Loucy (cell line): ENCODE data around the gene RTL3.
A peak's percentile ranks its signal among the peaks of the same experiment; 100 is the strongest.

Experiments used
- H2AFZ ChIP-seq: fragments of 200-600 bp; sonication (generic); 2 replicates; pipeline ENCODE4 v1.6.0; 2016; ENCODE audit warnings: antibody characterized with exemption, mild to moderate bottlenecking, low read length, moderate library complexity
- H3F3A ChIP-seq: fragments of 200-600 bp; 2 replicates; pipeline ENCODE4 v1.6.0; 2016; ENCODE audit warnings: antibody characterized with exemption, low read depth, mild to moderate bottlenecking
- H3K27me3 ChIP-seq: fragments of 200-600 bp; sonication (generic); 2 replicates; pipeline ENCODE4 v1.6.1; 2014; ENCODE audit warnings: low read length, mild to moderate bottlenecking; ENCODE audit not compliant: insufficient read depth, poor library complexity, severe bottlenecking
- H3K36me3 ChIP-seq: fragments of 200-600 bp; sonication (generic); 2 replicates; pipeline ENCODE4 v1.6.1; 2016; ENCODE audit warnings: low read length; ENCODE audit not compliant: insufficient read depth
- H3K4me1 ChIP-seq: fragments of 200-600 bp; sonication (generic); 2 replicates; pipeline ENCODE4 v1.5.1; 2014; ENCODE audit warnings: low read length, mild to moderate bottlenecking; ENCODE audit not compliant: insufficient read depth, poor library complexity, severe bottlenecking
- H3K4me2 ChIP-seq: fragments of 200-600 bp; sonication (generic); 2 replicates; pipeline ENCODE4 v1.6.0; 2014; ENCODE audit warnings: antibody characterized with exemption, low read length, low read depth, mild to moderate bottlenecking; ENCODE audit not compliant: poor library complexity, severe bottlenecking
- H3K4me3 ChIP-seq: fragments of 200-600 bp; sonication (generic); 2 replicates; pipeline ENCODE4 v1.5.1; 2014; ENCODE audit warnings: low read length, mild to moderate bottlenecking, mixed read lengths; ENCODE audit not compliant: poor library complexity, severe bottlenecking
- H3K79me2 ChIP-seq: fragments of 200-600 bp; sonication (generic); 2 replicates; pipeline ENCODE4 v1.6.1; 2014; ENCODE audit warnings: low read length; ENCODE audit not compliant: insufficient read depth
- H3K9ac ChIP-seq: fragments of 200-600 bp; sonication (generic); 2 replicates; pipeline ENCODE4 v1.6.0; 2014; ENCODE audit warnings: mild to moderate bottlenecking, low read depth, low read length, moderate library complexity; ENCODE audit not compliant: poor library complexity, severe bottlenecking
- H3K9me2 ChIP-seq: fragments of 200-600 bp; sonication (generic); replicated peaks from 2 replicates; pipeline ENCODE4 v1.6.1; 2016; ENCODE audit warnings: low read depth, low read length, mixed read lengths
- H3K9me3 ChIP-seq: fragments of 200-600 bp; sonication (generic); 2 replicates; pipeline ENCODE4 v1.6.1; 2014; ENCODE audit warnings: mild to moderate bottlenecking, antibody characterized with exemption, low read length, low read depth; ENCODE audit not compliant: insufficient read depth
- H4K20me1 ChIP-seq: fragments of 200-600 bp; sonication (generic); 2 replicates; pipeline ENCODE4 v1.6.0; 2014; ENCODE audit warnings: antibody characterized with exemption, low read length, mild to moderate bottlenecking; ENCODE audit not compliant: insufficient read depth, poor library complexity, severe bottlenecking
- EZH2phosphoT487 ChIP-seq: fragments of 200-600 bp; IDR thresholded peaks from 2 replicates; pipeline ENCODE4 v1.6.1; 2018; ENCODE audit warnings: antibody characterized with exemption, mild to moderate bottlenecking, moderate library complexity, borderline replicate concordance
- TF ChIP-seq, protein P1 (sequence below): fragments of 200-600 bp; sonication (generic); conservative IDR thresholded peaks from 2 replicates; pipeline ENCODE4 v1.5.1; 2014; ENCODE audit warnings: mild to moderate bottlenecking, antibody characterized with exemption, low read length

The RTL3 gene, protein sequence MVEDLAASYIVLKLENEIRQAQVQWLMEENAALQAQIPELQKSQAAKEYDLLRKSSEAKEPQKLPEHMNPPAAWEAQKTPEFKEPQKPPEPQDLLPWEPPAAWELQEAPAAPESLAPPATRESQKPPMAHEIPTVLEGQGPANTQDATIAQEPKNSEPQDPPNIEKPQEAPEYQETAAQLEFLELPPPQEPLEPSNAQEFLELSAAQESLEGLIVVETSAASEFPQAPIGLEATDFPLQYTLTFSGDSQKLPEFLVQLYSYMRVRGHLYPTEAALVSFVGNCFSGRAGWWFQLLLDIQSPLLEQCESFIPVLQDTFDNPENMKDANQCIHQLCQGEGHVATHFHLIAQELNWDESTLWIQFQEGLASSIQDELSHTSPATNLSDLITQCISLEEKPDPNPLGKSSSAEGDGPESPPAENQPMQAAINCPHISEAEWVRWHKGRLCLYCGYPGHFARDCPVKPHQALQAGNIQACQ

DNA sequence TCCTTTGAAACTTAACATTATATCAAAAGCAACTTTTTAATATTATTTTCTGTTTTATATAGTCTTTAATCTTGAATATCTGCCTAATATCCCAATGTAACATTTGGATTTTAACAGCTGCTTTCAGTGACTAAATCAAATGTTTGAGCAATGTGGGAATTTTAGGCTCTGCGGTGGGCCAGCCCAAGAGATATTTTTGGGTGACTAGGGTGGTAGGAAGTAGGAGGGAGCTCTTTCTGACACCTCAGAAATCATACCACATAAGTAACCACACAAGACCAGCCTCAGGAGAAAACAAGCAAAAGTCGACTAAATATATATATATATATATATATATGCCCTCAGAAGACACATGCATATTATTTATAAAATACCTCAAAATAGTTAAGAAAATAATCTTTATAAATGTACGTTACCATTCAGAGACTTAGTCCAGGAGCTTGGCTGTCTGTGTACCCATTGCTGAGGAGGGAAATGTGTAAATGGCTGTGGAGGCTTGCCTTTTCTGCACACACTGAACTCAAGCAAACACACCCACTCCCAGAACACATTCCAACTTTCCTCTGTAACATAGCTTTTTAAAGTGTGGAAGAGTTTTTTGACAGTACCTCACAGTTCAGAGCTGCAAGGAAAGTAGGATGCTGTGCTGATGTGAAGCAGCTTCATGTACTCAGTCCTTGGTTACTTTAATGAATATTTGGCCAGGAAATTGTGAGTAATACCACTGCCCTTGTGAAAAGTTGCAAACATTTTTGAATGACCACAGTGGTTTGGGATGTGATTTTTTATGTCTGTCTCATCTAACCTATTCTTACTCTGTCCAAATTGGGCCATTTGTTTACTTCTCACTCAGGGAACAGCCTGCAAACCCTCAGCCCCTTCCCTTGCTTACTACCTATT is at the start of gene RTL3:
RTL3 (minus strand) TSS at position 484 of the 900 bp plus-strand sequence. CDS start 908 bp downstream, outside the sequence.
- H3K9me3 ChIP-seq, result no peaks in the 10 kb centered on the region
- H3K36me3 ChIP-seq, result no peaks in the 10 kb centered on the region
- H3K79me2 ChIP-seq, result no peaks in the 10 kb centered on the region
- no peaks in the 10 kb centered on the region for H4K20me1 ChIP-seq
- peaks cover 43% of the 10 kb centered on the region for H3K4me1 ChIP-seq
- no peaks in the 10 kb centered on the region for H3F3A ChIP-seq
- no peak within 1 kb of the TSS for H3K4me2 ChIP-seq
- no peak within 1 kb of the TSS for H3K4me3 ChIP-seq
- no peak within 1 kb of the TSS for H3K9ac ChIP-seq
- H3K9me2 ChIP-seq, result no peaks in the 10 kb centered on the region
- peak within 1 kb of the TSS; percentile 49; the same call in 1 of the 2 replicates for H2AFZ ChIP-seq
- TF ChIP-seq, protein P1, sequence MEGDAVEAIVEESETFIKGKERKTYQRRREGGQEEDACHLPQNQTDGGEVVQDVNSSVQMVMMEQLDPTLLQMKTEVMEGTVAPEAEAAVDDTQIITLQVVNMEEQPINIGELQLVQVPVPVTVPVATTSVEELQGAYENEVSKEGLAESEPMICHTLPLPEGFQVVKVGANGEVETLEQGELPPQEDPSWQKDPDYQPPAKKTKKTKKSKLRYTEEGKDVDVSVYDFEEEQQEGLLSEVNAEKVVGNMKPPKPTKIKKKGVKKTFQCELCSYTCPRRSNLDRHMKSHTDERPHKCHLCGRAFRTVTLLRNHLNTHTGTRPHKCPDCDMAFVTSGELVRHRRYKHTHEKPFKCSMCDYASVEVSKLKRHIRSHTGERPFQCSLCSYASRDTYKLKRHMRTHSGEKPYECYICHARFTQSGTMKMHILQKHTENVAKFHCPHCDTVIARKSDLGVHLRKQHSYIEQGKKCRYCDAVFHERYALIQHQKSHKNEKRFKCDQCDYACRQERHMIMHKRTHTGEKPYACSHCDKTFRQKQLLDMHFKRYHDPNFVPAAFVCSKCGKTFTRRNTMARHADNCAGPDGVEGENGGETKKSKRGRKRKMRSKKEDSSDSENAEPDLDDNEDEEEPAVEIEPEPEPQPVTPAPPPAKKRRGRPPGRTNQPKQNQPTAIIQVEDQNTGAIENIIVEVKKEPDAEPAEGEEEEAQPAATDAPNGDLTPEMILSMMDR, result no peak
- no peak for TF ChIP-seq EZH2phosphoT487
- H3K27me3 ChIP-seq, result no peaks in the 10 kb centered on the region

DNA sequence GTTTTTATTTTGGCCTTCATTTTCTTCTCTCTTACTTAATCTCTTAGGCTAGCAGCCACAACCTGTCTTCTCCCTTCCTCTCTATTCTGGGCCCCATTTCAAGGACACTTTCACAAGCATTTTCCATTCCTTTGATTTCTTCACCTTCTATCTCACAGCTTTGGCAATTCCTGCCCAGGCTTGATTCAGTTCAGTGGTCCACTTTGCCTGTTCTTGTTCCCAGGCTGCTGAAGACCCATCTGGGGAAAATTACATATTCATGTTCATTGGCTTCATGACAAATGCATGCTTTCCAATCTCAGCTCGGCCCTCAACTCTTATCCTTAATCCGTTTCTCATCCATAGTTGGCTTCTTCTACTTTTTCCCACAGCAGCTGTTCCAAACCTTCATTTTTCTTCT is 49.7 kb upstream of the RTL3 start:
- Histone ChIP-seq H3K9me3 (no peaks in the 10 kb centered on the region), H3K79me2 (no peaks in the 10 kb centered on the region), H3K4me2 (no peak overlapping the region), H3K4me3 (no peak overlapping the region), H3K9ac (no peak overlapping the region), H3K27me3 (no peaks in the 10 kb centered on the region), H3F3A (no peaks in the 10 kb centered on the region), H2AFZ (no peak overlapping the region), H3K36me3 (no peaks in the 10 kb centered on the region), H3K4me1 (peaks cover 13% of the 10 kb centered on the region), H4K20me1 (no peaks in the 10 kb centered on the region), H3K9me2 (no peaks in the 10 kb centered on the region)
- TF ChIP-seq EZH2phosphoT487, result no peak
- TF ChIP-seq, protein P1, result no peak

DNA sequence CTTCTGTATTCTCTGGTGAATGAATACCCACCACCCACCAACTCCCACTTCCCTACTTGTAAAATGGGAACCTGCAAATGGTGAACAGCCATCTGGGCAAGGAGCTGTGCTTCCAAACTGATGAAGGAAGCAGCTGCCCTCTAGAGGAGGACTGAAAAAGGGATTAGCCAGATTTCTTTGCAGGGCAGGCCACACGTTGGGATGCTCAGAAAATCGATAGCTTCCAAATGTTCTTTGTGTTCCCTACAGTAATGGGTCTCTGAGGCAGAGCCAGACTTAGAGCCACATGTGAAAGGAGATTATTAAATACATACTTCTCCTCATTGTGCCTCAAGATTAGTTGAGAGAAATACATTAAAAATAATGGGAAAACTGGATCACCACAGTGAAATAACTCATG is 49.1 kb upstream of the RTL3 start:
- Histone ChIP-seq H3K36me3 (no peaks in the 10 kb centered on the region), H3K79me2 (no peaks in the 10 kb centered on the region), H3K4me2 (no peak overlapping the region), H3K4me3 (no peak overlapping the region), H3K9me3 (no peaks in the 10 kb centered on the region), H3K9ac (no peak overlapping the region), H2AFZ (0 out of 2 replicates have a peak overlapping the region, but pooled peaks have one; percentile 36), H3K9me2 (no peaks in the 10 kb centered on the region), H4K20me1 (no peaks in the 10 kb centered on the region), H3K4me1 (peaks cover 13% of the 10 kb centered on the region), H3F3A (no peaks in the 10 kb centered on the region), H3K27me3 (no peaks in the 10 kb centered on the region)
- TF ChIP-seq EZH2phosphoT487, result no peak
- TF ChIP-seq, protein P1, result peak; percentile 57
